Subcutaneous adipose tissue (tissue), 4 donors: ENCODE measurements around the gene ARL8B. TPM values are rescaled to one million over a fixed set of nuclear protein-coding genes. Genes with fewer than 3 reads are reported as not detected.

Experiments
- CTCF ChIP-seq: fragments of 450-650 bp; IDR thresholded peaks from one replicate; pipeline ENCODE4 v1.5.1; 2016; ENCODE audit warnings: low read depth, mild to moderate bottlenecking, control low read depth, antibody characterized with exemption, moderate library complexity
- total RNA-seq, 4 donors: library from RNA; depleted of rRNA; stranded (reverse); fragments of >200 nt; gene quantifications; one replicate each; pipeline ENCODE4 v1.1.0, GENCODE V29; 2016

Gene ARL8B
- total RNA-seq, 4 donors from 2014 or later: 49.4 to 136 (median 73.6) TPM

- TF ChIP-seq CTCF: no peak
Measured at GRCh38 chr3:5086708-5087107, 35.4 kb upstream of the ARL8B start.

GRCh38 chr3:5087209-5087608, 34.9 kb upstream of the ARL8B start:
- no peak for TF ChIP-seq CTCF

GRCh38 chr3:5090197-5090596, 31.9 kb upstream of the ARL8B start:
- no peak for TF ChIP-seq CTCF

GRCh38 chr3:5092018-5092417, 30.1 kb upstream of the ARL8B start:
- no peak for TF ChIP-seq CTCF

- no peak for TF ChIP-seq CTCF
Measured at GRCh38 chr3:5093731-5094130, 28.4 kb upstream of the ARL8B start.

- TF ChIP-seq CTCF: no peak
Measured at GRCh38 chr3:5095886-5096285, 26.2 kb upstream of the ARL8B start.

GRCh38 chr3:5096336-5097008, 25.6 kb upstream of the ARL8B start:
- no peak for TF ChIP-seq CTCF
